G401 (cell line): ENCODE results near the gene ZC3HAV1. TPM values are rescaled to one million over a fixed set of nuclear protein-coding genes. Genes with fewer than 3 reads are reported as not detected.
"Not testable (repeated sequence)": the region's sequence is repeated elsewhere in the genome, so short reads cannot be mapped to it uniquely, and the experiment has no call there.

Experiments
- DNase-seq: peaks from one replicate; pipeline ENCODE4 v3.0.0-alpha.2; 2015; ENCODE audit warnings: low spot score
- in situ Hi-C: cut with HindIII; loops from 2 replicates; pipeline ENCODE4 v1.10.0; 2016; ENCODE audit warnings: low sequenced_read_pairs, mixed read lengths
- total RNA-seq: library from RNA; depleted of rRNA; stranded (reverse); fragments of >200 nt; shearing (Covaris generic); gene quantifications from 2 replicates; pipeline ENCODE4 v1.2.3, GENCODE V29; 2014

Gene ZC3HAV1
- total RNA-seq, 1 experiment from 2014 or later: 14.3 TPM

- DNase-seq: no peak
- in situ Hi-C loops: no loop called here
Observed at GRCh38 chr7:139114585-139114984, 5.1 kb upstream of the ZC3HAV1 start.

GRCh38 chr7:139114018-139114417 is 4.5 kb upstream of the ZC3HAV1 start:
- no peak for DNase-seq
- in situ Hi-C loops: no loop called here

GRCh38 chr7:139112741-139113250 is 3.3 kb upstream of the ZC3HAV1 start:
- in situ Hi-C loops: no loop called here
- DNase-seq: no peak

- in situ Hi-C loops: no loop called here
- no peak for DNase-seq
Observed at GRCh38 chr7:139112316-139112715, 2.8 kb upstream of the ZC3HAV1 start.

- no peak for DNase-seq
- in situ Hi-C loops: no loop called here
Observed at GRCh38 chr7:139111811-139112301, 2.3 kb upstream of the ZC3HAV1 start.

GRCh38 chr7:139111147-139111546 is 1.6 kb upstream of the ZC3HAV1 start:
- in situ Hi-C loops: no loop called here
- no peak for DNase-seq

- in situ Hi-C loops: no loop called here
- DNase-seq: no peak
Observed at GRCh38 chr7:139109983-139110411, 477 bp upstream of the ZC3HAV1 start.

- no peak for DNase-seq
- in situ Hi-C loops: no loop called here
Observed at GRCh38 chr7:139108266-139109187, 993 bp downstream of the ZC3HAV1 start.

GRCh38 chr7:139106959-139107358 is 2.6 kb downstream of the ZC3HAV1 start:
- in situ Hi-C loops: no loop called here
- no peak for DNase-seq

GRCh38 chr7:139106227-139106626 is 3.3 kb downstream of the ZC3HAV1 start:
- DNase-seq, in situ Hi-C loops: not testable (repeated sequence)

GRCh38 chr7:139105484-139105883 is 4.0 kb downstream of the ZC3HAV1 start:
- no peak for DNase-seq
- in situ Hi-C loops: no loop called here

GRCh38 chr7:139104091-139104450 is 5.4 kb downstream of the ZC3HAV1 start:
- in situ Hi-C loops: no loop called here
- no peak for DNase-seq

- no peak for DNase-seq
- in situ Hi-C loops: no loop called here
Observed at GRCh38 chr7:139103057-139103815, 6.3 kb downstream of the ZC3HAV1 start.

GRCh38 chr7:139101637-139102158 is 7.8 kb downstream of the ZC3HAV1 start:
- DNase-seq, in situ Hi-C loops: not testable (repeated sequence)

- in situ Hi-C loops: no loop called here
- no peak for DNase-seq
Observed at GRCh38 chr7:139099172-139099947, 10.2 kb downstream of the ZC3HAV1 start.

GRCh38 chr7:139095194-139095659 is 14.3 kb downstream of the ZC3HAV1 start:
- in situ Hi-C loops: no loop called here
- no peak for DNase-seq

- in situ Hi-C loops: no loop called here
- DNase-seq: no peak
Observed at GRCh38 chr7:139094596-139094995, 14.9 kb downstream of the ZC3HAV1 start.

- in situ Hi-C loops: no loop called here
- no peak for DNase-seq
Observed at GRCh38 chr7:139094030-139094429, 15.5 kb downstream of the ZC3HAV1 start.

GRCh38 chr7:139093512-139093911 is 16.0 kb downstream of the ZC3HAV1 start:
- DNase-seq, in situ Hi-C loops: not testable (repeated sequence)
